ENCODE measurements around the gene ADAMTS12.

DNA sequence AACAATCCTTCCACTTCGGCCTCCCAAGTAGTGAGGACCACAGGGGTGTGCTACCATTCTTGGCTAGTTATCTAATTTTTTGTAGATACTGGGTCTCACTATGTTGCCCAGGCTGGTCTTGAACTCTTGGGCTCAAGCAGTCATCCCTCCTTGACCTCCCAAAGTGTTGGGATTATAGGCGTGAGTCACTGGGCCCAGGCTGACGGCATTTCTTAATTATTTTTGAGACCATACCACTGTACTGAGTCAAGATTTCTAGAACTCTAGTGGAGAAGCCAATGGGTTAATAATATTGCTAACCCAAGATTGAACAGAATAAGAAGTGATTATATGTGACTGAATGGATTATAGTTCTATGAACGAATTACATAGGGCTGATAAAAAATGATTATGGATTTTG is 384.4 kb downstream of the ADAMTS12 start:
- TF ChIP-seq, protein P1, sequence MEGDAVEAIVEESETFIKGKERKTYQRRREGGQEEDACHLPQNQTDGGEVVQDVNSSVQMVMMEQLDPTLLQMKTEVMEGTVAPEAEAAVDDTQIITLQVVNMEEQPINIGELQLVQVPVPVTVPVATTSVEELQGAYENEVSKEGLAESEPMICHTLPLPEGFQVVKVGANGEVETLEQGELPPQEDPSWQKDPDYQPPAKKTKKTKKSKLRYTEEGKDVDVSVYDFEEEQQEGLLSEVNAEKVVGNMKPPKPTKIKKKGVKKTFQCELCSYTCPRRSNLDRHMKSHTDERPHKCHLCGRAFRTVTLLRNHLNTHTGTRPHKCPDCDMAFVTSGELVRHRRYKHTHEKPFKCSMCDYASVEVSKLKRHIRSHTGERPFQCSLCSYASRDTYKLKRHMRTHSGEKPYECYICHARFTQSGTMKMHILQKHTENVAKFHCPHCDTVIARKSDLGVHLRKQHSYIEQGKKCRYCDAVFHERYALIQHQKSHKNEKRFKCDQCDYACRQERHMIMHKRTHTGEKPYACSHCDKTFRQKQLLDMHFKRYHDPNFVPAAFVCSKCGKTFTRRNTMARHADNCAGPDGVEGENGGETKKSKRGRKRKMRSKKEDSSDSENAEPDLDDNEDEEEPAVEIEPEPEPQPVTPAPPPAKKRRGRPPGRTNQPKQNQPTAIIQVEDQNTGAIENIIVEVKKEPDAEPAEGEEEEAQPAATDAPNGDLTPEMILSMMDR (conservative IDR thresholded peaks at IDR 0.05; ENCODE audit: low read length): no peak
- no peak for TF ChIP-seq EZH2phosphoT487 (IDR thresholded peaks at IDR 0.05; ENCODE audit: borderline replicate concordance, low read depth, low read length)

All from OCI-LY7 (cell line).